Vagina (tissue), 2 donors: ENCODE measurements around the gene ADAMTS13. TPM values are rescaled to one million over a fixed set of nuclear protein-coding genes. Genes with fewer than 3 reads are reported as not detected.

Experiments
- DNase-seq, 2 donors: peaks; one replicate each; pipeline ENCODE4 v3.0.0-alpha.2; 2017; ENCODE audit errors: extremely low spot score in 2 of 2
- H3K27ac ChIP-seq: fragments of 200-600 bp; sonication (generic); one replicate; pipeline ENCODE4 v1.5.1; 2019
- H3K27me3 ChIP-seq: fragments of 200-600 bp; sonication (generic); one replicate; pipeline ENCODE4 v1.5.1; 2019
- H3K36me3 ChIP-seq, 2 donors: fragments of 200-600 bp; sonication (generic); one replicate each; pipeline ENCODE4 v1.5.1; 2017 to 2019
- H3K4me1 ChIP-seq: fragments of 200-600 bp; sonication (generic); one replicate; pipeline ENCODE4 v1.5.1; 2019
- H3K4me3 ChIP-seq, 2 donors: fragments of 200-600 bp; sonication (generic); 1 replicate in 1 of 2; 2 replicates in 1 of 2; pipeline ENCODE4 v1.5.1; 2016 to 2019
- H3K9me3 ChIP-seq: fragments of 200-600 bp; sonication (generic); one replicate; pipeline ENCODE4 v1.5.1; 2019
- CTCF ChIP-seq, 3 experiments: fragments of 450-650 bp in 2 of 3; fragments of 200-600 bp in 1 of 3; sonication (generic) in 1 of 3; IDR thresholded peaks; one replicate each; pipeline ENCODE4 v1.5.1; 2017 to 2019; ENCODE audit warnings: antibody characterized with exemption in 3 of 3, mild to moderate bottlenecking in 2 of 3, moderate library complexity in 2 of 3
- POLR2A ChIP-seq, 2 donors: fragments of 450-650 bp; IDR thresholded peaks; one replicate each; pipeline ENCODE4 v1.6.1; 2017; ENCODE audit warnings: antibody characterized with exemption in 2 of 2, mild to moderate bottlenecking in 2 of 2, moderate library complexity in 2 of 2
- POLR2AphosphoS5 ChIP-seq, 2 donors: sonication (generic); formaldehyde crosslinking; IDR thresholded peaks; one replicate each; pipeline ENCODE4 v1.9.0; 2017; ENCODE audit warnings: antibody characterized with exemption in 2 of 2, mild to moderate bottlenecking in 2 of 2, low read depth in 1 of 2; ENCODE audit not compliant: insufficient read depth in 1 of 2
- intact Hi-C: fragments of 100-400 bp; cut with DNase I; formaldehyde crosslinking; loops from one replicate; pipeline ENCODE4 v1.15.1; 2023
- total RNA-seq: library from RNA; depleted of rRNA; stranded (reverse); fragments of >200 nt; gene quantifications from one replicate; pipeline ENCODE4 v1.2.3, GENCODE V29; 2016

Gene ADAMTS13
- total RNA-seq, 1 donor from 2014 or later, result 2.0 TPM

- Histone ChIP-seq H3K36me3 (no peaks in the 10 kb centered on the region), H3K4me3 (no peak overlapping the region), H3K4me1 (peaks cover 15% of the 10 kb centered on the region), H3K27me3 (no peaks in the 10 kb centered on the region), H3K27ac (no peak overlapping the region), H3K9me3 (no peaks in the 10 kb centered on the region)
- DNase-seq, result no peak
- TF ChIP-seq CTCF (IDR thresholded peaks at IDR 0.05) (no peak), POLR2AphosphoS5 (IDR thresholded peaks at IDR 0.05; ENCODE audit: insufficient read depth in 1 of 2, low read depth in 1 of 2) (no peak), POLR2A (IDR thresholded peaks at IDR 0.05) (no peak)
- intact Hi-C loops, result no loop called here
Measured at GRCh38 chr9:133474853-133475252, 52.7 kb downstream of the ADAMTS13 start.

GRCh38 chr9:133475292-133476012 is 53.3 kb downstream of the ADAMTS13 start:
- H3K9me3 ChIP-seq, result no peaks in the 10 kb centered on the region
- TF ChIP-seq CTCF (IDR thresholded peaks at IDR 0.05) (no peak), POLR2AphosphoS5 (IDR thresholded peaks at IDR 0.05; ENCODE audit: insufficient read depth in 1 of 2, low read depth in 1 of 2) (no peak), POLR2A (IDR thresholded peaks at IDR 0.05) (no peak)
- intact Hi-C loops, result no loop called here

GRCh38 chr9:133476036-133476931 is 54.1 kb downstream of the ADAMTS13 start:
- no peak overlapping the region for H3K27ac ChIP-seq
- H3K4me3 ChIP-seq, result no peak overlapping the region
- intact Hi-C loops, result no loop called here
- no peak for DNase-seq
- H3K36me3 ChIP-seq, result no peaks in the 10 kb centered on the region
- H3K9me3 ChIP-seq, result no peaks in the 10 kb centered on the region
- H3K4me1 ChIP-seq, result peaks cover 16% of the 10 kb centered on the region
- TF ChIP-seq POLR2AphosphoS5 (IDR thresholded peaks at IDR 0.05; ENCODE audit: insufficient read depth in 1 of 2, low read depth in 1 of 2), result no peak
- TF ChIP-seq POLR2A (IDR thresholded peaks at IDR 0.05), result no peak
- TF ChIP-seq CTCF (IDR thresholded peaks at IDR 0.05), result no peak
- H3K27me3 ChIP-seq, result no peaks in the 10 kb centered on the region

More at GRCh38 chr9:133475292-133476012, 53.3 kb downstream of the ADAMTS13 start:
- no peak overlapping the region for H3K27ac ChIP-seq
- DNase-seq, result no peak
- H3K36me3 ChIP-seq, result no peaks in the 10 kb centered on the region
- H3K27me3 ChIP-seq, result no peaks in the 10 kb centered on the region
- H3K4me1 ChIP-seq, result peaks cover 16% of the 10 kb centered on the region
- H3K4me3 ChIP-seq, result no peak overlapping the region

GRCh38 chr9:133476941-133477340 is 54.8 kb downstream of the ADAMTS13 start:
- no peaks in the 10 kb centered on the region for H3K9me3 ChIP-seq
- TF ChIP-seq POLR2A (IDR thresholded peaks at IDR 0.05), result no peak
- no peak for TF ChIP-seq CTCF (IDR thresholded peaks at IDR 0.05)
- no peak for TF ChIP-seq POLR2AphosphoS5 (IDR thresholded peaks at IDR 0.05; ENCODE audit: insufficient read depth in 1 of 2, low read depth in 1 of 2)
- no peaks in the 10 kb centered on the region for H3K27me3 ChIP-seq
- intact Hi-C loops, result no loop called here
- H3K4me1 ChIP-seq, result peaks cover 16% of the 10 kb centered on the region
- DNase-seq, result no peak
- H3K36me3 ChIP-seq, result no peaks in the 10 kb centered on the region
- no peak overlapping the region for H3K4me3 ChIP-seq
- no peak overlapping the region for H3K27ac ChIP-seq
